Ovary (tissue), 3 donors: ENCODE measurements around the gene EPHA1.

ENCODE experiments used
- EP300 ChIP-seq: sonication (generic); formaldehyde crosslinking; IDR thresholded peaks from one replicate; pipeline ENCODE4 v1.6.1; 2017; ENCODE audit warnings: antibody characterized with exemption
- POLR2A ChIP-seq: fragments of 450-650 bp; IDR thresholded peaks from one replicate; pipeline ENCODE4 v1.6.1; 2017; ENCODE audit warnings: antibody characterized with exemption, mild to moderate bottlenecking, moderate library complexity
- TF ChIP-seq, protein P1 (sequence below), 3 donors: fragments of 450-650 bp in 2 of 3; fragments of 200-600 bp in 1 of 3; IDR thresholded peaks; one replicate each; pipeline versions ENCODE4 v1.5.1 to v1.8.0; 2016 to 2022; ENCODE audit warnings: antibody characterized with exemption in 3 of 3, mild to moderate bottlenecking in 1 of 3
- donor health status: DM: no; HTN: no; CAD: no.

DNA sequence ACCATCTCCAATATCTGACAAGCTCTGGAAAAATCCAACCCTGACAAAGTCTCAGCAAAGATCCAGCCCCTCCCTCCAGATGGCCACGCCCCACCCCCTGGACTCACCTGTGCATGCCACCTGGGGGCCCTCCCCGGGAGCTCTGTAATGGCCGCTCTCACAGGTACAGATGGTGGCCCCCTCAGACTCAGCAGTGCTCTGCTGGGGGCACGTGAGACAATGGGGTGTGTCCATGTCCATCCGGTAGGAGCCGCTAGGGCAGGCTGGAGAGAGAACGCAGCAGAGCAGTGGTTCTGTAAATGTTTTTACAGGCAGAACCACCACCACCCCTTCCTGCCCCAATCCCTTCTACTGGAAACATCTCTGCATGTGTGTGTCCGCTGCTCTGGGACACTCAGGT lies 9.5 kb downstream of the EPHA1 start:
- TF ChIP-seq EP300 (no peak), POLR2A (no peak)
- TF ChIP-seq, protein P1, sequence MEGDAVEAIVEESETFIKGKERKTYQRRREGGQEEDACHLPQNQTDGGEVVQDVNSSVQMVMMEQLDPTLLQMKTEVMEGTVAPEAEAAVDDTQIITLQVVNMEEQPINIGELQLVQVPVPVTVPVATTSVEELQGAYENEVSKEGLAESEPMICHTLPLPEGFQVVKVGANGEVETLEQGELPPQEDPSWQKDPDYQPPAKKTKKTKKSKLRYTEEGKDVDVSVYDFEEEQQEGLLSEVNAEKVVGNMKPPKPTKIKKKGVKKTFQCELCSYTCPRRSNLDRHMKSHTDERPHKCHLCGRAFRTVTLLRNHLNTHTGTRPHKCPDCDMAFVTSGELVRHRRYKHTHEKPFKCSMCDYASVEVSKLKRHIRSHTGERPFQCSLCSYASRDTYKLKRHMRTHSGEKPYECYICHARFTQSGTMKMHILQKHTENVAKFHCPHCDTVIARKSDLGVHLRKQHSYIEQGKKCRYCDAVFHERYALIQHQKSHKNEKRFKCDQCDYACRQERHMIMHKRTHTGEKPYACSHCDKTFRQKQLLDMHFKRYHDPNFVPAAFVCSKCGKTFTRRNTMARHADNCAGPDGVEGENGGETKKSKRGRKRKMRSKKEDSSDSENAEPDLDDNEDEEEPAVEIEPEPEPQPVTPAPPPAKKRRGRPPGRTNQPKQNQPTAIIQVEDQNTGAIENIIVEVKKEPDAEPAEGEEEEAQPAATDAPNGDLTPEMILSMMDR (IDR thresholded peaks at IDR 0.05) = no peak
